GM12873 (cell line): ENCODE data around the gene SSTR4.

Experiments used
- TF ChIP-seq, protein P1 (sequence below): IDR thresholded peaks from 2 replicates; pipeline ENCODE4 v1.5.1; 2012; ENCODE audit warnings: low read depth, mild to moderate bottlenecking, moderate library complexity, low read length, control low read depth; ENCODE audit not compliant: insufficient read depth; ENCODE audit errors: missing control alignments

Gene SSTR4

DNA sequence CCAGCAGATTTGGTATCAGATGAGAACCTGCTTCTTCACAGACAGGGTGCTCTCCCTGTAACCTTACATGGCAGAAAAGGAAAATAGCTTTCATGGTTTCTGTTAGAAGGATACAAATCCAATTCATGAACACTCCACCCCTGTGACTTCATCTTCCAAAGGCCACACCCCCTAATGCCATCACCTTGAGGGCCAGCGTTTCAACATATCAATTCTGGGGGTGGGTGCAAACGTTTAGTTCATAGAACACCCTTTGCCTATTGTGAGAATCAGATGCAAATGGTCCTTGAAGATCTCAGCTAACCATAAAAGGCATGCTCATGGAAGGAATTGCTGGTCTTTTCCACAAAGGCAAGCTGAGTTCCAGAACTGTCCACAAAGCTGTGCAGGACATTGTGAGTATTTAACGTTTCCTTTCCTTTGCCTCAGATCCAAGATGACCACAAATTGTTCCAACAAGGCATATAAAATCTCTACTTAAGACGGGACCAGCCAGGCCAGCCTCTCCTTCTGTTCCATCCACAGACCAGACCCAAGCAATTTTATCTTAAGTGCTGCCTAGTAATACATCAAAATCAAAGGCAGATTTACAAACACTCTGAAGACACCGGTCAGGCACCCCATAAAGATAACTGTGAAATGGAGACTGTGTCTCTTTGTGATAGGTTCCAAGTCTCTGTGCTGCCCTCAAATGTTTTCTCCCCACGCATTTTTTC is 34.7 kb upstream of the SSTR4 start:
- TF ChIP-seq, protein P1, sequence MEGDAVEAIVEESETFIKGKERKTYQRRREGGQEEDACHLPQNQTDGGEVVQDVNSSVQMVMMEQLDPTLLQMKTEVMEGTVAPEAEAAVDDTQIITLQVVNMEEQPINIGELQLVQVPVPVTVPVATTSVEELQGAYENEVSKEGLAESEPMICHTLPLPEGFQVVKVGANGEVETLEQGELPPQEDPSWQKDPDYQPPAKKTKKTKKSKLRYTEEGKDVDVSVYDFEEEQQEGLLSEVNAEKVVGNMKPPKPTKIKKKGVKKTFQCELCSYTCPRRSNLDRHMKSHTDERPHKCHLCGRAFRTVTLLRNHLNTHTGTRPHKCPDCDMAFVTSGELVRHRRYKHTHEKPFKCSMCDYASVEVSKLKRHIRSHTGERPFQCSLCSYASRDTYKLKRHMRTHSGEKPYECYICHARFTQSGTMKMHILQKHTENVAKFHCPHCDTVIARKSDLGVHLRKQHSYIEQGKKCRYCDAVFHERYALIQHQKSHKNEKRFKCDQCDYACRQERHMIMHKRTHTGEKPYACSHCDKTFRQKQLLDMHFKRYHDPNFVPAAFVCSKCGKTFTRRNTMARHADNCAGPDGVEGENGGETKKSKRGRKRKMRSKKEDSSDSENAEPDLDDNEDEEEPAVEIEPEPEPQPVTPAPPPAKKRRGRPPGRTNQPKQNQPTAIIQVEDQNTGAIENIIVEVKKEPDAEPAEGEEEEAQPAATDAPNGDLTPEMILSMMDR: no peak

DNA sequence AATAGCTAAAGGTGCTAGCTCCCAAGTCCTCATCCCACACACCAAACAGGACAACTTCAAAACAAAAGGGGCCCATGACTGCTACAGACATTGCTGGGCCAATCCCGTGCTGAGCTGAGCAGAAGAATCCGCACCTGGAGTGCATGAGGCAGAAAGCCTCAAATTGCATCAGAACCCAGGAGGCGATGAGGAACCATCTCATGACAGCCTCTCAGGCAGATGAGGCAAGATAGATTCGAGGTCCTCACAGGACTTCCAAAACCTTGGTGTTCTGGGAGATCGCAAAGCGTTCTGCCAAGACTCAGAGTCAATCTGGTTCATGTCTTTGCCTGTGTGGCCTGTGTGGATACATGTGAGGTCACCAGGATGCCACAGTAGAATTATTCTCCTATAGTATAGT is 32.8 kb upstream of the SSTR4 start:
- TF ChIP-seq, protein P1: no peak

DNA sequence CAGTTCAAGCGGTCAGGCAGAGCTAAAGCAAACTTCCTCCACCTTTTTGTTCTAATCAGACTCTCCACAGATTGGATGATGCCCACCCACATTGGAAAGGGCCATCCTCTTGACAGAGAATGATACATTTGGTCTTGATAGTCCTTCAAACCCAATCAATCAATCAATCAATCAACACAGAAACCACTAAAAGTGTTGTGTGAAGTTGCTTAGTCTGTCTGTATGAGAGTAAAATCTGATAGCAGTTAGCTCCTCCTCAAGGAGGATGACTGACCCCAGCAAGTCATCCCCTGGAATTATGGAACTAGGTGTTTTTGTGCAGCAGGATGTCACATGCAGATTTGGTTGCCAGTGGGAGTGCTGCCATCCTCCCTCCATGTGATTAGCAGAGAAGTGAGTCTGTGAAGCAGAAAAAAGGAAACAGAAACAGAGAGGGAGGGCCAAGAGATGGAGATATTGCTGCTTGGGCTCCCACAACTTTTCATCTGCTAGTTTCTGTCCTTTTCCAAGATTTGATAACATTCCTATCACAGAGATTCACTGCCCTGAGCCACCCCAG is 32.0 kb upstream of the SSTR4 start:
- TF ChIP-seq, protein P1: no peak

DNA sequence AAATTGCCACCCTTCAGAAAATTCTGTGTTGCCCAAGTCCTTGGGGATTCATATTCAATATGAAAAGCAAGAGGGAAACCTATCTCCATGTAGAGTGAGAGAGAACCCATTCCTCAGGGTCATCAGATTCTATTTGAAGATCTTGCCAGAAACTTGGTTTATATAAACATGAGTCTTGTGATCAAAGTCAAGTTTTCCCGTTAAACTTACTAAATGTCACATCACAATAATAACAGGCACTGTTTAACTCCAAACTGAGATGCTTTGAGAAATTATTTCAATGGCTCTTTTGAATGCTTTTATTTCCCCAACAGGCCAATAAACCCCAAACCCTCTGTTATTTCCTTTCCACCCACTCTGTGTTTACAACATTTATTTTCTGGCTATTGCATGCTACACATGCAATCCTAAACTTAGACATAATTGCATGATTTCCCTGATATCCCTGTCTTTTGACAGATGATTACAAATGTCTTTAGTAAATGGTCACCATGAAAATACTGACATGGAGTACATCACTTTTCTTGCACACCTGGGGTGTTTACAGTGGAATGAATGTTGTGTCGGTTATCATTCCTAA is 31.1 kb upstream of the SSTR4 start:
- TF ChIP-seq, protein P1: no peak

DNA sequence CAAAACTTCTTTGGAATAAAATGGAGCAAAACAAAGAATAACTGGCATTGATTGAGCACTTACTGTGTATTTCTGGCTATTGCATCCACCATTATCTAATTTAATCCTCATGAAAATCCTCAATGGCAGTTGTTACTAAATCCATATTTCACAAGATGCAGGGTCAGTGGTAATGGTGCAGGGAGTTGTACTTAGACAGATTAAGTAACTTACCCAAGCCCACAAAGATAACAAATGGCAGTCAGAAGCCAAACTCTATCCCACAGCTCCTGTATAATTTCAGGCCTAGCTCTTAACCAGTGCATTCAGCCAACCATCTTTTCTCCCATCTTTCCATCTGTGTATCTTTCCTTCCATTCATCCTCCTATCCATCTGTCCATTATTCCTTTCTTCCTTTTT is 29.3 kb upstream of the SSTR4 start:
- TF ChIP-seq, protein P1: no peak

DNA sequence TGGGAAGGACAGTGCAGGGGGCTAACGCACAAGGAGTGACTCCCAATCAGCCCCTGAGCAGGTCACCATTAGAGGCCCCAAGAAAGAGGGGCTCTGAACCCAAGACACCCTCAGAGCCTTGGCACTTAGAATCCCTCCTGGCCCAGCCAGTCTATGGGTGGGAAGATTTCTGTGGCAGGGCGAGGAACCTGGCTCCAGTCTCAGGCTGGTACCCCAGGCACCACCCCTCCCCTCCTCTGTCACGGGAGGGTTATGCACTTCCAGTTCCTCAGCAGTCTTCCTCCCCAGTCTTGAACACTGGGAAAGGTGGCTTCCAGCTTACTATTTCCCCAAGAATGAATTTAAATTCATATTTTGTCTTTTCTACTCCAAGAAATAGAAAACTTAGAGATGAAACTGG is 27.6 kb upstream of the SSTR4 start:
- TF ChIP-seq, protein P1: no peak

DNA sequence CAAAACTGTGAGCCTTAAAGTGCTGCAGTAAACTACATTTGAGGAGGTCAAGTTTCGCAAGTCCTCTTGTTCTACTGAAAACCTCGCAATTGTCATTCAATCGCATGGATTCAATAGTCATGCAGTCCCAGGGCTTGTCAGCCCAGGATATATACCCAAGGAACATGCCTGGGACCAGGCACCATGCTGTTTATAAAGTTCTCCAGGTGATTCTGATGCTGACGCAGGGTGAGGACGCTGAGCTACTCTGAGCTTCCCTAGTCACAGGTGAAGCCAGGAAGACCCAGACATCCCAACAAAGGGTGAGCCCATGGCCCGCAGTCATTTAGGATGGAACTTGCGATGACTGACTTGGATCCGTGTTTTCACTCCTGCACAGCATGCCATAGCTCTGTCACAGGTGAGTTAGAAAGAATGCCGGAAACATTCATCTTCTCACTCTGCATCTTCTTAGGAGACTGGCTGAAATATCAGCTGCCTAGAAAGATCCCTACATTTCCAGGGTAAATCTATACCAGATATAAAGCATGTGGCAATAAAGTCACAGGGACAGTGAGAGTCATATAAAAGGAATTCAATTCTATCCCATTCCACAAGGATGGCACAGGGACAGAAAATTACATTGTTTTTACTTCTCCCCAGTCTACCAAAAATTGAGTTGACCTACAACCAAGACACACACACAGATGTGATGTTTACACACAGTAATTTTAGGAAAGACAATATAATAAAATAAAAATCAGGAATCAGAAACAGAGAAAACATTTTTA is 27.0 kb upstream of the SSTR4 start:
- TF ChIP-seq, protein P1: no peak
